PFSK-1 (cell line): ENCODE results near the gene ZNF584.

Source experiments
- FOXP2 ChIP-seq: optimal IDR thresholded peaks from 2 replicates; pipeline ENCODE3; 2011; ENCODE audit warnings: borderline replicate concordance, control low read depth, inconsistent platforms; ENCODE audit not compliant: insufficient read depth; ENCODE audit errors: extremely low read length, extremely low read depth
- POLR2AphosphoS5 ChIP-seq: IDR thresholded peaks from 2 replicates; pipeline ENCODE4 v1.6.1; 2012; ENCODE audit warnings: low read depth, mild to moderate bottlenecking, control low read depth, low read length, moderate library complexity
- REST ChIP-seq, 2 experiments: IDR thresholded peaks; 2 replicates each; pipeline versions ENCODE4 v1.6.1 to v1.8.0; 2011 to 2012; ENCODE audit warnings: low read depth in 2 of 2, low read length in 2 of 2, control low read depth in 1 of 2, inconsistent platforms in 1 of 2, mild to moderate bottlenecking in 1 of 2, moderate library complexity in 1 of 2; ENCODE audit not compliant: insufficient read depth in 1 of 2
- SIN3A ChIP-seq: IDR thresholded peaks from 2 replicates; pipeline ENCODE4 v1.6.1; 2012; ENCODE audit warnings: mild to moderate bottlenecking, low read length, moderate library complexity, borderline replicate concordance; ENCODE audit not compliant: insufficient read depth
- TAF1 ChIP-seq: IDR thresholded peaks from 2 replicates; pipeline ENCODE4 v1.6.1; 2012; ENCODE audit warnings: low read length, control low read depth, borderline replicate concordance; ENCODE audit not compliant: insufficient read depth

ZNF584 gene

GRCh38 chr19:58379246-58379645, 29.2 kb upstream of the ZNF584 start:
- no peak for TF ChIP-seq SIN3A
- no peak for TF ChIP-seq POLR2AphosphoS5
- no peak for TF ChIP-seq REST (IDR thresholded peaks at IDR 0.05; ENCODE audit: insufficient read depth in 1 of 2, low read depth in 2 of 2, low read length in 2 of 2)
- TF ChIP-seq FOXP2, result no peak
- no peak for TF ChIP-seq TAF1

- TF ChIP-seq SIN3A (no peak), REST (IDR thresholded peaks at IDR 0.05; ENCODE audit: insufficient read depth in 1 of 2, low read depth in 2 of 2, low read length in 2 of 2) (no peak), FOXP2 (no peak), TAF1 (no peak), POLR2AphosphoS5 (no peak)
These were observed 28.3 kb upstream of the ZNF584 start for GRCh38 chr19:58380037-58380661.

- TF ChIP-seq FOXP2 (peak; percentile 91), SIN3A (peak; percentile 65; the same call in 1 of the 2 replicates), TAF1 (peak; percentile 93), REST (IDR thresholded peaks at IDR 0.05; ENCODE audit: insufficient read depth in 1 of 2, low read depth in 2 of 2, low read length in 2 of 2) (peak in 1 of 2 experiments; percentile 24; a peak in 1 of 4 replicates), POLR2AphosphoS5 (peak; percentile 93)
These were observed 27.6 kb upstream of the ZNF584 start, which contains the start of gene ZNF837 for GRCh38 chr19:58380662-58381459. Gene ZNF837 (minus strand): TSS chr19:58381030. CDS start chr19:58369332, 11,698 bp downstream.

GRCh38 chr19:58381460-58382212, 26.8 kb upstream of the ZNF584 start:
- 0 out of 2 replicates have a peak, but pooled peaks have one; percentile 2 for TF ChIP-seq SIN3A
- TF ChIP-seq POLR2AphosphoS5, result no peak

GRCh38 chr19:58382997-58383603, 25.3 kb upstream of the ZNF584 start:
- no peak for TF ChIP-seq POLR2AphosphoS5
- TF ChIP-seq REST (IDR thresholded peaks at IDR 0.05; ENCODE audit: insufficient read depth in 1 of 2, low read depth in 2 of 2, low read length in 2 of 2), result no peak
- no peak for TF ChIP-seq SIN3A
- TF ChIP-seq FOXP2, result no peak
- no peak for TF ChIP-seq TAF1
